ENCODE measurements around the gene CHCHD4.

DNA sequence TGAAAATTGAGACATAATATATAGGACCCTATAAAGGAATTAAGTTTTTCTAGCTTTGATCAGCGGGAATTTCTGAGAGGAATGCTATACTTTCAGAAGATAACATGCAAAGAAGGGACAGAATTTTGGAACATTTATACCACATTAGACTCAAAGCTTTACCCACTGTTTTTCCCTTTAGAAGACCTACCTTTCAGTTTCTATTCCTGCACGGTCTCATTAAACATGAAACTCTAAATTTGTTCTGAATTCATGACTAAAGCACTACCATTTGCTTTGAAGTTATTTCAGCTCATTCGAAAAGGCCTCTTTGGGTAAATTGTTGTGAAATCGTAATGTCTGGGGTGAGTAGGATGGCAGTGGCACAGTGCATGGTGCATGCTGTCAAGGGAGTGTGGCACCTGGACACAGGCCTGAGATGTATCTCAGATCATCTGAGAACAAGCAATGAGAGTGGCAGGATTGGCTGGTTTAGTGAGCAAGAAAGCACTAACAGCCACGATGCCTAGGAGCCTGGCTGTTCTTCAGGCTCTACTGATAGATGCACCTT is 42.5 kb downstream of the CHCHD4 start:
- no peak for TF ChIP-seq NCOR1 (IDR thresholded peaks at IDR 0.05; ENCODE audit: borderline replicate concordance, low read length)
- TF ChIP-seq SP1 (IDR thresholded peaks at IDR 0.05), result no peak
- no peak for TF ChIP-seq SP1 (CRISPR knock-in tag; IDR thresholded peaks at IDR 0.05)
- no peak for TF ChIP-seq NFKBIZ (CRISPR knock-in tag; IDR thresholded peaks at IDR 0.05)
